WTC11 (cell line): Measurements from ENCODE around the gene NEK6. TPM values are rescaled to one million over a fixed set of nuclear protein-coding genes. Genes with fewer than 3 reads are reported as not detected.

Experiments used
- ATAC-seq: fragments of 200-7000 bp; cut with Tn5 transposase; 2 replicates; pipeline ENCODE4 v1.10.0; 2021; ENCODE audit warnings: mild to moderate bottlenecking, moderate library complexity
- CTCF ChIA-PET: fragments of 300-600 bp; sonication (Branson Sonifier 250); formaldehyde crosslinking; loops from one replicate; lab custom pipeline; 2021; ENCODE audit warnings: antibody characterized with exemption; lab: Charles Lee
- POLR2A ChIA-PET: fragments of 350-600 bp; sonication (Branson Sonifier 250); formaldehyde crosslinking; loops from one replicate; lab custom pipeline; 2021; ENCODE audit warnings: antibody characterized with exemption; lab: Charles Lee
- DNase-seq: peaks from one replicate; pipeline ENCODE4 v3.0.0; 2021; ENCODE audit warnings: low spot score
- H3K27ac Mint-ChIP-seq: 2 replicates; pipeline ENCODE4 v1.8.0; 2021; ENCODE audit warnings: mixed read lengths
- H3K27me3 Mint-ChIP-seq: 2 replicates; pipeline ENCODE4 v1.8.0; 2021; ENCODE audit warnings: low read depth, mild to moderate bottlenecking, moderate library complexity, mixed read lengths
- H3K36me3 Mint-ChIP-seq: 2 replicates; pipeline ENCODE4 v1.8.0; 2021; ENCODE audit warnings: mixed read lengths
- H3K4me1 Mint-ChIP-seq: 2 replicates; pipeline ENCODE4 v1.8.0; 2022; ENCODE audit warnings: mixed read lengths
- H3K4me3 Mint-ChIP-seq: 2 replicates; pipeline ENCODE4 v1.8.0; 2021; ENCODE audit warnings: mild to moderate bottlenecking, moderate library complexity, mixed read lengths
- H3K9me3 Mint-ChIP-seq: 2 replicates; pipeline ENCODE4 v1.8.0; 2021; ENCODE audit warnings: mixed read lengths
- ATF1 ChIP-seq: sonication (generic); formaldehyde crosslinking; IDR thresholded peaks from 2 replicates; pipeline ENCODE4 v1.8.1; 2023; ENCODE audit warnings: mild to moderate bottlenecking, moderate library complexity, missing genetic modification reagents
- E2F5 ChIP-seq: sonication (generic); formaldehyde crosslinking; IDR thresholded peaks from 2 replicates; pipeline ENCODE4 v1.8.1; 2022; ENCODE audit warnings: mild to moderate bottlenecking, moderate library complexity, missing genetic modification reagents
- GTF2I ChIP-seq: fragments of 250-450 bp; sonication (Bioruptor Pico); conservative IDR thresholded peaks from 2 replicates; pipeline ENCODE4 v1.4.0; 2021; ENCODE audit warnings: mild to moderate bottlenecking
- IRF2 ChIP-seq: sonication (generic); formaldehyde crosslinking; IDR thresholded peaks from 2 replicates; pipeline ENCODE4 v1.8.0; 2022; ENCODE audit warnings: low read depth, missing genetic modification reagents, borderline replicate concordance
- NFATC4 ChIP-seq: fragments of 250-450 bp; sonication (Bioruptor Pico); IDR thresholded peaks from 2 replicates; pipeline ENCODE4 v1.9.0; 2021; ENCODE audit warnings: mild to moderate bottlenecking
- PREB ChIP-seq: sonication (generic); formaldehyde crosslinking; IDR thresholded peaks from 2 replicates; pipeline ENCODE4 v1.8.1; 2022; ENCODE audit warnings: mild to moderate bottlenecking, missing genetic modification reagents, moderate library complexity, borderline replicate concordance
- RORB ChIP-seq: fragments of 250-450 bp; sonication (Bioruptor Pico); IDR thresholded peaks from 2 replicates; pipeline ENCODE4 v1.9.0; 2021; ENCODE audit warnings: mild to moderate bottlenecking
- SMAD3 ChIP-seq: sonication (generic); formaldehyde crosslinking; IDR thresholded peaks from 2 replicates; pipeline ENCODE4 v1.8.0; 2022; ENCODE audit warnings: missing genetic modification reagents, mild to moderate bottlenecking, borderline replicate concordance
- SOX15 ChIP-seq: fragments of 250-450 bp; sonication (Bioruptor Pico); IDR thresholded peaks from 2 replicates; pipeline ENCODE4 v1.9.0; 2021; ENCODE audit warnings: mild to moderate bottlenecking
- ZNF138 ChIP-seq: sonication (generic); formaldehyde crosslinking; conservative IDR thresholded peaks from 2 replicates; pipeline ENCODE4 v1.8.1; 2022; ENCODE audit warnings: mild to moderate bottlenecking, moderate library complexity, missing genetic modification reagents
- ZNF219 ChIP-seq: sonication (generic); formaldehyde crosslinking; IDR thresholded peaks from 2 replicates; pipeline ENCODE4 v1.8.0; 2023; ENCODE audit warnings: missing genetic modification reagents, mild to moderate bottlenecking, borderline replicate concordance
- ZNF396 ChIP-seq: fragments of 250-450 bp; sonication (Bioruptor Pico); IDR thresholded peaks from 2 replicates; pipeline ENCODE4 v1.8.0; 2021; ENCODE audit warnings: mild to moderate bottlenecking, moderate library complexity, borderline replicate concordance
- total RNA-seq: library from RNA; stranded (reverse); gene quantifications from 3 replicates; pipeline ENCODE4 v1.2.3, GENCODE V29; 2021
- TF ChIP-seq, protein P1 (sequence below): fragments of 250-450 bp; sonication (Bioruptor Pico); IDR thresholded peaks from 2 replicates; pipeline ENCODE4 v1.9.0; 2021; ENCODE audit warnings: moderate library complexity, mild to moderate bottlenecking, inconsistent platforms, borderline replicate concordance
- TF ChIP-seq, protein P2 (sequence below): sonication (generic); formaldehyde crosslinking; IDR thresholded peaks from 2 replicates; pipeline ENCODE4 v1.8.0; 2022; ENCODE audit warnings: missing genetic modification reagents
- TF ChIP-seq, protein P3 (sequence below): fragments of 250-450 bp; sonication (Bioruptor Pico); conservative IDR thresholded peaks from 2 replicates; pipeline ENCODE4 v1.9.0; 2021; ENCODE audit warnings: mild to moderate bottlenecking

NEK6 gene
- total RNA-seq, 1 experiment from 2014 or later = 23.0 TPM

GRCh38 chr9:124343533-124344290 lies 86.0 kb downstream of the NEK6 start:
- H3K4me3 Mint-ChIP-seq = no peak overlapping the region
- TF ChIP-seq, protein P1, sequence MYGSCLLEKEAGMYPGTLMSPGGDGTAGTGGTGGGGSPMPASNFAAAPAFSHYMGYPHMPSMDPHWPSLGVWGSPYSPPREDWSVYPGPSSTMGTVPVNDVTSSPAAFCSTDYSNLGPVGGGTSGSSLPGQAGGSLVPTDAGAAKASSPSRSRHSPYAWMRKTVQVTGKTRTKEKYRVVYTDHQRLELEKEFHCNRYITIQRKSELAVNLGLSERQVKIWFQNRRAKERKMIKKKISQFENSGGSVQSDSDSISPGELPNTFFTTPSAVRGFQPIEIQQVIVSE (CRISPR knock-in tag) = no peak
- TF ChIP-seq IRF2 (CRISPR knock-in tag) (no peak), ZNF219 (CRISPR knock-in tag) (no peak), ZNF138 (CRISPR knock-in tag) (no peak), ATF1 (no peak)
- TF ChIP-seq, protein P2, sequence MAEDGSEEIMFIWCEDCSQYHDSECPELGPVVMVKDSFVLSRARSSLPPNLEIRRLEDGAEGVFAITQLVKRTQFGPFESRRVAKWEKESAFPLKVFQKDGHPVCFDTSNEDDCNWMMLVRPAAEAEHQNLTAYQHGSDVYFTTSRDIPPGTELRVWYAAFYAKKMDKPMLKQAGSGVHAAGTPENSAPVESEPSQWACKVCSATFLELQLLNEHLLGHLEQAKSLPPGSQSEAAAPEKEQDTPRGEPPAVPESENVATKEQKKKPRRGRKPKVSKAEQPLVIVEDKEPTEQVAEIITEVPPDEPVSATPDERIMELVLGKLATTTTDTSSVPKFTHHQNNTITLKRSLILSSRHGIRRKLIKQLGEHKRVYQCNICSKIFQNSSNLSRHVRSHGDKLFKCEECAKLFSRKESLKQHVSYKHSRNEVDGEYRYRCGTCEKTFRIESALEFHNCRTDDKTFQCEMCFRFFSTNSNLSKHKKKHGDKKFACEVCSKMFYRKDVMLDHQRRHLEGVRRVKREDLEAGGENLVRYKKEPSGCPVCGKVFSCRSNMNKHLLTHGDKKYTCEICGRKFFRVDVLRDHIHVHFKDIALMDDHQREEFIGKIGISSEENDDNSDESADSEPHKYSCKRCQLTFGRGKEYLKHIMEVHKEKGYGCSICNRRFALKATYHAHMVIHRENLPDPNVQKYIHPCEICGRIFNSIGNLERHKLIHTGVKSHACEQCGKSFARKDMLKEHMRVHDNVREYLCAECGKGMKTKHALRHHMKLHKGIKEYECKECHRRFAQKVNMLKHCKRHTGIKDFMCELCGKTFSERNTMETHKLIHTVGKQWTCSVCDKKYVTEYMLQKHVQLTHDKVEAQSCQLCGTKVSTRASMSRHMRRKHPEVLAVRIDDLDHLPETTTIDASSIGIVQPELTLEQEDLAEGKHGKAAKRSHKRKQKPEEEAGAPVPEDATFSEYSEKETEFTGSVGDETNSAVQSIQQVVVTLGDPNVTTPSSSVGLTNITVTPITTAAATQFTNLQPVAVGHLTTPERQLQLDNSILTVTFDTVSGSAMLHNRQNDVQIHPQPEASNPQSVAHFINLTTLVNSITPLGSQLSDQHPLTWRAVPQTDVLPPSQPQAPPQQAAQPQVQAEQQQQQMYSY (CRISPR knock-in tag) = no peak
- TF ChIP-seq, all 79 proteins: peak for 0
- H3K27ac Mint-ChIP-seq = no peak overlapping the region; the same call in 1 of the 2 replicates
- ChIA-PET CTCF (interaction anchor here (0.6 to 2.2 kb wide), 7 partner anchors 9 to 231 kb away, joined by 3 to 10 read pairs (median 4); no protein-coding TSS in a partner anchor), POLR2A (no interaction called here)
- H3K27me3 Mint-ChIP-seq = no peaks in the 10 kb centered on the region
- no peaks in the 10 kb centered on the region for H3K9me3 Mint-ChIP-seq
- peaks cover 6% of the 10 kb centered on the region; the same call in 1 of the 2 replicates for H3K36me3 Mint-ChIP-seq
- peaks cover 13% of the 10 kb centered on the region for H3K4me1 Mint-ChIP-seq
- DNase-seq (no peak), ATAC-seq (no peak)

GRCh38 chr9:124344291-124345050 lies 86.7 kb downstream of the NEK6 start:
- H3K4me3 Mint-ChIP-seq = no peak overlapping the region
- ATAC-seq (no peak), DNase-seq (no peak)
- peaks cover 11% of the 10 kb centered on the region for H3K4me1 Mint-ChIP-seq
- no peaks in the 10 kb centered on the region for H3K27me3 Mint-ChIP-seq
- CTCF ChIA-PET = interaction anchor here (0.9 to 2.2 kb wide), 5 partner anchors 19 to 303 kb away, joined by 3 to 10 read pairs (median 3); no protein-coding TSS in a partner anchor
- TF ChIP-seq, protein P3, sequence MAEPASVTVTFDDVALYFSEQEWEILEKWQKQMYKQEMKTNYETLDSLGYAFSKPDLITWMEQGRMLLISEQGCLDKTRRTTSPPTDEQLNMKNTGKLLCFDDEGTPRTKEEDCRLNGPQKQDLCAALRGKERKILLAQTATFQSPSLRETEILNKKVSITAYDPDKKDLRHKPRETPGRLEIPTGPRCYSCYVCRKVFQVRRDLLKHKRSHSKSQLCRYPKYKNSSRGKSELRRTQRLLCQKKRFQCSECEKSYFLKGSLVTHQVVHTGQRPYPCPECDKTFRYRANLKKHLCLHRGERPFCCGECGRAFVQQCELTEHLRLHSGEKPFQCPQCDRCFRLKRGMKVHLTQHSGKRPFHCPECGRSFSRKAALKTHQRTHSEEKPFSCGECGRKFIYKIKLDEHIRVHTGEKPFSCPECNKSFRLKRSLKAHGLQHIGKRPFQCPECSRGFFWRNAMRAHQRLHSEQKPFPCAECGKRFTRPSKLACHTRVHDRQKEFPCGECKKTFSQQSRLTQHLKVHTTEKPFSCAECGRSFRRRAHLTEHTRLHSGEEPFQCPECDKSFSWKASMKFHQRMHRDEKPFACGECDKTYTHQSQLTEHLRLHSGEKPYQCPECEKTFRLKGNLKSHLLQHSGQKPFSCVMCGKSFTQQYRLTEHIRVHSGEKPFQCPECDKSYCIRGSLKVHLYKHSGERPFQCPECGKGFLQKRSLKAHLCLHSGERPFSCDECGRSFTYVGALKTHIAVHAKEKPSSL (CRISPR knock-in tag) = no peak
- TF ChIP-seq IRF2 (CRISPR knock-in tag) (no peak), ZNF396 (CRISPR knock-in tag) (no peak)
- H3K36me3 Mint-ChIP-seq = peaks cover 6% of the 10 kb centered on the region; the same call in 1 of the 2 replicates
- no peak overlapping the region; the same call in 1 of the 2 replicates for H3K27ac Mint-ChIP-seq
- no peaks in the 10 kb centered on the region for H3K9me3 Mint-ChIP-seq
- POLR2A ChIA-PET = no interaction called here

DNA sequence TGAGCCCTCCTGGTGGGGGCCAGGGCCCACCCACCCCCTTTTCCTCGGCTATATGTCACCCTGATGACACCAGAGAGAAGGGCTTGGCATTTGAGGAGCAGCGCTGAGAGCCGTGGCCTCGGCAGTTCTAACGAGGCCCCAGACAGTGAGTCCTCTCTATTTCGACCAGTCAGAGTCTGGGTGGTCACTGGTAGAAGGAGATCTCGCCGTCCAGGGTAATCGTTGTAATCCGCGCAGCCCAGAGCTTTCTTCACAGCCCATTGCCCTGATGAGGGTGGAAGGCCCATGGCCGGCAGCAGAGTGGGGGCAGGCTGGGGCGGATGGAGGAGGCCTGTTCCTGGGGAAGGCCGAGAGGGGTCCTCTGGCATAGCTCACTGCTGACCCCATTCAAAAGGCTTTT lies 87.3 kb downstream of the NEK6 start:
- POLR2A ChIA-PET = no interaction called here
- CTCF ChIA-PET = interaction anchor here (0.9 to 1.1 kb wide), 4 partner anchors 20 to 304 kb away, joined by 3 to 4 read pairs (median 3); no protein-coding TSS in a partner anchor
- ATAC-seq (no peak), DNase-seq (no peak)
- no peaks in the 10 kb centered on the region for H3K9me3 Mint-ChIP-seq
- H3K36me3 Mint-ChIP-seq = peaks cover 6% of the 10 kb centered on the region; the same call in 1 of the 2 replicates
- no peak overlapping the region for H3K4me3 Mint-ChIP-seq
- H3K27ac Mint-ChIP-seq = 0 out of 2 replicates have a peak overlapping the region, but pooled peaks have one; percentile 41
- no peaks in the 10 kb centered on the region for H3K27me3 Mint-ChIP-seq
- TF ChIP-seq SOX15 (CRISPR knock-in tag) (no peak), SMAD3 (CRISPR knock-in tag) (no peak), NFATC4 (CRISPR knock-in tag) (no peak), ZNF396 (CRISPR knock-in tag) (no peak), RORB (CRISPR knock-in tag) (no peak), PREB (CRISPR knock-in tag) (no peak), E2F5 (CRISPR knock-in tag) (no peak), GTF2I (CRISPR knock-in tag) (no peak)
- H3K4me1 Mint-ChIP-seq = peaks cover 5% of the 10 kb centered on the region
